Small intestine (tissue), 7 donors: Measurements from ENCODE around the gene MANBA. TPM values are rescaled to one million over a fixed set of nuclear protein-coding genes. Genes with fewer than 3 reads are reported as not detected.

Experiments
- DNase-seq, 2 donors: peaks; one replicate each; pipeline versions ENCODE4 v3.0.0 to v3.0.0-alpha.2; 2013
- FAIRE-seq: peaks from 2 replicates; lab custom pipeline; 2012; peaks lifted over from hg19 to GRCh38; lab: Jason Lieb, UNC
- H3K27ac ChIP-seq, 3 donors: one replicate each; pipeline ENCODE4 v1.5.1; 2013; ENCODE audit warnings: low read length in 2 of 3, mild to moderate bottlenecking in 2 of 3, control low read depth in 1 of 3, inconsistent platforms in 1 of 3, low read depth in 1 of 3, moderate library complexity in 1 of 3
- H3K27me3 ChIP-seq, 3 donors: one replicate each; pipeline ENCODE4 v1.6.1; 2013; ENCODE audit warnings: low read length in 3 of 3, inconsistent platforms in 1 of 3; ENCODE audit not compliant: control insufficient read depth in 3 of 3, insufficient read depth in 3 of 3
- H3K36me3 ChIP-seq, 3 donors: one replicate each; pipeline ENCODE4 v1.6.1; 2013; ENCODE audit warnings: low read length in 3 of 3, inconsistent platforms in 1 of 3, low read depth in 1 of 3, mild to moderate bottlenecking in 1 of 3, moderate library complexity in 1 of 3; ENCODE audit not compliant: control insufficient read depth in 3 of 3, insufficient read depth in 2 of 3
- H3K4me1 ChIP-seq, 3 donors: one replicate each; pipeline ENCODE4 v1.6.1; 2013; ENCODE audit warnings: low read length in 2 of 3, inconsistent platforms in 1 of 3, low read depth in 1 of 3, mild to moderate bottlenecking in 1 of 3, moderate library complexity in 1 of 3; ENCODE audit not compliant: control insufficient read depth in 3 of 3, insufficient read depth in 2 of 3
- H3K4me3 ChIP-seq, 3 donors: one replicate each; pipeline ENCODE4 v1.5.1; 2013; ENCODE audit warnings: low read length in 3 of 3, control low read depth in 1 of 3, inconsistent platforms in 1 of 3, low read depth in 1 of 3, mild to moderate bottlenecking in 1 of 3, moderate library complexity in 1 of 3
- H3K9me3 ChIP-seq, 2 donors: one replicate each; pipeline ENCODE4 v1.6.1; 2013; ENCODE audit warnings: low read depth in 1 of 2, low read length in 1 of 2; ENCODE audit not compliant: control insufficient read depth in 2 of 2, insufficient read depth in 1 of 2
- WGBS, 3 donors: extraction: QIAGEN DNeasy Blood & Tissue Kit; methylation state at CpG; one replicate each; pipeline ENCODE4 v1.1.7; 2013; 5-methylcytosine and 5-hydroxymethylcytosine counted together
- polyA plus RNA-seq, 4 donors: library from polyadenylated mRNA; stranded (reverse) in 3 of 4; unstranded in 1 of 4; fragments of 200-250 nt in 3 of 4; fragments of 120-200 nt in 1 of 4; gene quantifications; one replicate each; pipeline versions ENCODE4 v1.2.1 to v1.2.3, GENCODE V29; 2013
- donor health status: healthy with polysubstance abuse.
- donor health status: control.
- donor health status: control.
- donor health status: Bipolar disorder and iron deficiency.
- donor health status: healthy.

Gene MANBA
- polyA plus RNA-seq, 4 donors = 4.7 to 35.8 (median 8.3) TPM

DNA sequence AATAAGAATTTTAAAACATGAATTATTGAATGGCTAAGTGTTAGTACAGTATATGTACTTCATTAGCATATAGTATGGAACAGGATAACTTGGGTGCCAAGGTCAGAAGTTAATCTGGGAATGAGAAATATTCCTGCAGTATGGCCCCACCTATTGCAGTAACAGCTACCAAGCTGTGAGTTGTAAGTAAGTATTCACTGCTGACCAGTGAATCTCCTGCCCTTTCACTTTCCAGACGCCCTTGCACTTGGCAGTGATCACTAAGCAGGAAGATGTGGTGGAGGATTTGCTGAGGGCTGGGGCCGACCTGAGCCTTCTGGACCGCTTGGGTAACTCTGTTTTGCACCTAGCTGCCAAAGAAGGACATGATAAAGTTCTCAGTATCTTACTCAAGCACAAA is 154.5 kb downstream of the MANBA start:
- Histone ChIP-seq H3K36me3 (peaks cover 17 to 34% (median 18%) of the 10 kb centered on the region in 3 donors), H3K4me1 (no peaks in the 10 kb centered on the region), H3K27me3 (no peaks in the 10 kb centered on the region), H3K27ac (peak overlapping the region in 1 of 3 donors; percentile 19), H3K9me3 (no peaks in the 10 kb centered on the region), H3K4me3 (no peak overlapping the region)
- DNase-seq (peak; percentile 31 to 52), FAIRE-seq (no peak)
- WGBS, 3 donors = 70 to 82% (median 80%) methylated on average over 3 of the region's 3 CpGs

DNA sequence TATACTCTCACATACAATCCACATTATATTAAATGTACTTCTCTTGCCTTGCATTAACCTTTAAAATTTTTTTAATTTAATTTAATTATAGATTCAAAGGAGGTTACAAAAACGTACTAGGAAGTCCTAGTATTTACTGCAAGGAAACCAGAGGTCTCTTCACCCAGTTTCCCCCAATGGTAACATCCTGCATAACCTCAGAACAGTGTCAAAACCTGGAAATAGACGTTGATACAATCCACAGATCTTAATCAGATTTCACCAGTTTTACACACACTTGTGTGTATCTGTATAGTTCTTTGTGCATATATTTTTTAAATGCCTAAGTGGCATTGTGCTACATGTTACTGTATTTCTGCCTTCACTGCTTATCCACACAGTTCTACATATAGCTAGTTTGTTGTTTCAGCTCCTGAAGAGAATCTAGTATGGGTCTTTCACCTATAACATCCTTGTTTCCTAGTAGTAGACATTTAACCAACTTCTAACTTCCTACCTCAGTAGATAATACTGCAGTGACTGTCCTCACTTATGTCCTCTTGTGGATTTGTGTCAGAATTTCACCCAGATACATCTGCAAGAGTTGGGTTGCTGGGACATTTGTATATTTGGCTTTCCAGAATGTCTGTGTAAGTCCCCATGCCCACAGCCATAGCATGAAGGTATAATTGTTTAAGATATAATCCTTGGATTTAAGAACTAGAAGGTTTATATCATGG is 156.4 kb downstream of the MANBA start:
- Histone ChIP-seq H3K9me3 (no peaks in the 10 kb centered on the region), H3K4me3 (no peak overlapping the region), H3K27me3 (no peaks in the 10 kb centered on the region), H3K4me1 (no peaks in the 10 kb centered on the region), H3K27ac (no peak overlapping the region), H3K36me3 (peaks cover 18 to 31% (median 23%) of the 10 kb centered on the region in 3 donors)
- no peak for DNase-seq
- WGBS, 3 donors = 68 to 73% (median 73%) methylated on average over 2 of the region's 2 CpGs
- no peak for FAIRE-seq

DNA sequence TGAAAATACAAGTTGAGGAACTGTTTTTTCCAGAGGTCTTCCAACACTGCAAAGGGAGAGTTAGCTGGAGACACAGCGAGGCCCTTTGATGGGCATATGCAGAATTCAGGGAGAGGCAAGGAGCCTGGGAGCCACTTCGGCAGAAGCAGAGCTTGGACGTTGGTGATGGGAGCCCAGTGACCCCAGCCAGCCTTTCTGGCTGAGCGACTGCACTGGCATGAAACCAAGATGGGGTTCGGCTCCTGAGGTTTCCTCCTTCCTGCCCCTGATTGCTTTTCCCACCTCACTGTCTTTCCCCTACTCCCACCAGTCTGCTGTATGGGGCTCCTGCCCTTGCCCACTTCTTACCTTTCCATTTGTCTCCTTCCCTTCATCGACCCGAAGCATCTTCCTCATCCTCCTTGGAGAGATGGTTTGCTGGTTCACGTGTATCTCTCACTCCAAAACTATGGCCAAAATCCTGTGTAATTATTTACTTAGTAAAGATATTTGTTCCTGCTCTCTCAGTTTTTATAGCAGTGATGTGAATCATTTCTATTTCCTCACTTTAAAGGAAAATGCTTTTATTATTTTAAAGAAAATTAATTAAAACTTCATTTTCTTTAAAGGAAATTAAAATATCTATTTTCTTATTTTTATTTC is 159.1 kb downstream of the MANBA start:
- Histone ChIP-seq H3K4me3 (no peak overlapping the region), H3K9me3 (no peaks in the 10 kb centered on the region), H3K4me1 (no peaks in the 10 kb centered on the region), H3K27ac (no peak overlapping the region), H3K36me3 (peaks cover 13 to 23% (median 22%) of the 10 kb centered on the region in 3 donors), H3K27me3 (no peaks in the 10 kb centered on the region)
- DNase-seq = no peak
- no peak for FAIRE-seq
- 84 to 91% (median 89%) methylated on average over 8 of the region's 8 CpGs for WGBS, 3 donors

GRCh38 chr4:102600689-102601088 is 160.1 kb downstream of the MANBA start:
- Histone ChIP-seq H3K9me3 (no peaks in the 10 kb centered on the region), H3K27me3 (no peaks in the 10 kb centered on the region), H3K4me1 (no peaks in the 10 kb centered on the region), H3K27ac (no peak overlapping the region), H3K4me3 (no peak overlapping the region), H3K36me3 (peaks cover 17 to 23% (median 21%) of the 10 kb centered on the region in 3 donors)
- FAIRE-seq (no peak), DNase-seq (no peak)

DNA sequence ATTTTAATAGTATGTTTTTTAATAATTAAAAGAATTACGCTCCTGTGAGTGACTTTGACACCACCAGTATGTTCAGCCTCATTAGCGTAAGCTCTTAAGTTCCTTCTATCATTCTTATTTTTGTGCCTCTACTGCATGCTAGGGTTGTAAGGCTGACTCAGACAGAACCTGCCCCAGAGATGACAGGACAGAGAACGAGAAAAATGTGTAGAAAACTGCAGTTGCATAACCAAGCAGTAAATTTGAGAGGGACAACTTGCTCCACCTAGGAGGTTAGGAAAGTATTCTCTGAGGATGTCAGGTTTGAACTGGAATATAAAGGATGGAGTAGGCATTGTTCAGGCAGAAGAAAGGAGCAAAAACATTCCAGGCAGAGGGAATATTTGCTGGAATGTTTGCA is 160.9 kb downstream of the MANBA start:
- 87 to 91% (median 89%) methylated on average over 3 of the region's 3 CpGs for WGBS, 3 donors
- FAIRE-seq (no peak), DNase-seq (no peak)
- Histone ChIP-seq H3K36me3 (peaks cover 19 to 21% (median 21%) of the 10 kb centered on the region in 3 donors), H3K27ac (no peak overlapping the region), H3K4me3 (no peak overlapping the region), H3K4me1 (no peaks in the 10 kb centered on the region), H3K9me3 (no peaks in the 10 kb centered on the region), H3K27me3 (no peaks in the 10 kb centered on the region)

- DNase-seq (no peak), FAIRE-seq (no peak)
- 87 to 91% (median 89%) methylated on average over 4 of the region's 4 CpGs for WGBS, 3 donors
- H3K4me1 ChIP-seq = no peaks in the 10 kb centered on the region
- peaks cover 18 to 21% (median 19%) of the 10 kb centered on the region in 3 donors for H3K36me3 ChIP-seq
- no peaks in the 10 kb centered on the region for H3K9me3 ChIP-seq
- H3K4me3 ChIP-seq = no peak overlapping the region
- H3K27ac ChIP-seq = no peak overlapping the region
- no peaks in the 10 kb centered on the region for H3K27me3 ChIP-seq
These were observed 161.3 kb downstream of the MANBA start for GRCh38 chr4:102599455-102599854.

DNA sequence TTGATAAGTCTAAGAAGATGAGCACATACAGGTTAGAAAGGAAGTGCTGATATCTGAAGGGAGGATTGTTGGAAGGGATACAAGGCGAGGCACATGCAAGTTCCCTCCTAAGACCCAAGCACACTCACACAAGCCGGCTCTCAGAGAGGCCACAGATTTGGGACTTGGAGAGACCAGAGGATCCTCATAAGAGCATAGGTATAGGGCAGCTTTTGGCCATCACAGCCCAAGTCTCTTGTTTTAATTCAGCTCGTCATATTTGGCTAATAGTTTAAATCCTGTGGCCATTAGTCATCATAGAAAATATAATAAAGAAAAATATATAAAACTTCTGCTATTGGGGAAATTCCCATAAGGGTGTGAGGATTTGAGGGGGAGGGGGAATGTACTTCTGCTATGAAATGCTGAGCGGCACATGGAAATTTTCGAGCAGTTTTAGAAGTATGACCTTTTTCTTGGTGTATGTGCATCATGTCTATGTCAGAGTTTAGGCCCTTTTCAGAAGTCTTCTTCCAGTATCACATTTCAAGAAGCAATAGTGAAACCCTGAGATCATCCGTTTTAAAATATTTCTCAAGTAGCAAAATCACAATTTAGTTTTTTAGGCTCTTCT is 161.9 kb downstream of the MANBA start:
- Histone ChIP-seq H3K27me3 (no peaks in the 10 kb centered on the region), H3K4me3 (no peak overlapping the region), H3K4me1 (no peaks in the 10 kb centered on the region), H3K27ac (no peak overlapping the region), H3K9me3 (no peaks in the 10 kb centered on the region), H3K36me3 (peaks cover 17 to 21% (median 19%) of the 10 kb centered on the region in 3 donors)
- WGBS, 3 donors = 74 to 92% (median 75%) methylated on average over 6 of the region's 6 CpGs
- no peak for DNase-seq
- no peak for FAIRE-seq

DNA sequence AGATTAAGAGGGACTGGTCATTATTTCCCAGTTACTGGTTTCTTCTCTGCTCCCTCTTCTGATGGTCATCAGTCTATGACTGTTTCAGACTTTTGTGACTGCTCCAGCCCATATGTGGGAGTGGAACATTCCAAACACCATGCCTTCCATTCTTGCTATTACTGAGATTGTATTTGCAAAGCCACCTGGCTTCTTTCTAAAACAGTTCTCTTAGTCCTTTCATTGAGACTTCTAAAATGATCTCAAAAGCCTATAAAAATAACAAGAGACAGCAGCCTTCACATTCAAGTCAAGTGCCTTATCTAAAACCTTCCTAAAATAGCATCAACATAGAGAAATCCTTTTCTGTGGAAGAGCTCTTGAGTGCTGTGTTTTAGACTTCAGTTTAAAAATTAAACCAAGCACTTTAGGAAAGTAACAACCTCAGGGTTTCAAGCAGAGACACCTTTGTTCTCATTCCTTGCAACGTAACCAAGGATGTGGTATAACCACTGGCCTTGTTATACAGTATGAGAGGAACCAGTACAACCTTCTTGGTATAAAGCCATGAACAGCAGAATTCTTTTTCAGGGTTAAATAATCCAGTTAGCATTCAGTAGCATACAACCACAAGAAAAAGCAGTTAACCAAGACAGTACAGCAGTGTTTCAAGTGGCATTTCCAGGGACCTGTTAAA is 162.5 kb downstream of the MANBA start:
- H3K9me3 ChIP-seq = no peaks in the 10 kb centered on the region
- FAIRE-seq (no peak), DNase-seq (peak in 1 of 2 donors; percentile 38)
- no peak overlapping the region for H3K4me3 ChIP-seq
- H3K27me3 ChIP-seq = no peaks in the 10 kb centered on the region
- H3K4me1 ChIP-seq = no peaks in the 10 kb centered on the region
- WGBS, 3 donors = 74 to 91% (median 78%) methylated on average over 1 of the region's 1 CpG
- H3K27ac ChIP-seq = peak overlapping the region in 1 of 3 donors; percentile 46
- H3K36me3 ChIP-seq = peaks cover 19 to 24% (median 21%) of the 10 kb centered on the region in 3 donors
